Measurements from ENCODE around the gene AGBL1.

Gene AGBL1

DNA sequence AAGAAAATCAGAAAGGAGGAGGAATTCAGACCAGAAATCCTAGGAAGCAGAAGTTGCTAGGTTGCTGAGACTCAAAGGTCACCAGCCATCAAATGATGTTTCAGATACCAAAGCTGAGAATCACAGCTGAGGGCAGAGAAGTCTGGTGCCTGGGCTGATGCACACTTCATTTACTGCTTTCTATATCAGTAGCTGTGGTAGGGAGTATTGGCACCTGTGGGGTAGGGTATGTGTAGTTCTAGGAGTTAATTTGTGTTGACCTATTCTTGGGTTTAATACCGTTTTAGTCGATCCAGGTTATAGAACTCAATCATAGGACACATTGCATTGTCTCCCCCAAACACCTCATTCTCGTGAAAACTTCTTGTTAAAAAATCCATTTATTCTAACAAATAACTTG, 529.6 kb downstream of the AGBL1 start:
- H3K4me3 ChIP-seq (ENCODE audit: low read depth, low read length): no peak overlapping the region
- TF ChIP-seq, protein P1, sequence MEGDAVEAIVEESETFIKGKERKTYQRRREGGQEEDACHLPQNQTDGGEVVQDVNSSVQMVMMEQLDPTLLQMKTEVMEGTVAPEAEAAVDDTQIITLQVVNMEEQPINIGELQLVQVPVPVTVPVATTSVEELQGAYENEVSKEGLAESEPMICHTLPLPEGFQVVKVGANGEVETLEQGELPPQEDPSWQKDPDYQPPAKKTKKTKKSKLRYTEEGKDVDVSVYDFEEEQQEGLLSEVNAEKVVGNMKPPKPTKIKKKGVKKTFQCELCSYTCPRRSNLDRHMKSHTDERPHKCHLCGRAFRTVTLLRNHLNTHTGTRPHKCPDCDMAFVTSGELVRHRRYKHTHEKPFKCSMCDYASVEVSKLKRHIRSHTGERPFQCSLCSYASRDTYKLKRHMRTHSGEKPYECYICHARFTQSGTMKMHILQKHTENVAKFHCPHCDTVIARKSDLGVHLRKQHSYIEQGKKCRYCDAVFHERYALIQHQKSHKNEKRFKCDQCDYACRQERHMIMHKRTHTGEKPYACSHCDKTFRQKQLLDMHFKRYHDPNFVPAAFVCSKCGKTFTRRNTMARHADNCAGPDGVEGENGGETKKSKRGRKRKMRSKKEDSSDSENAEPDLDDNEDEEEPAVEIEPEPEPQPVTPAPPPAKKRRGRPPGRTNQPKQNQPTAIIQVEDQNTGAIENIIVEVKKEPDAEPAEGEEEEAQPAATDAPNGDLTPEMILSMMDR (IDR thresholded peaks at IDR 0.05; ENCODE audit: insufficient read depth, low read length, missing control alignments): no peak
- ChIA-PET POLR2A (no interaction called here), CTCF (no interaction called here)
- DNase-seq (ENCODE audit: low read depth, low spot score): no peak

DNA sequence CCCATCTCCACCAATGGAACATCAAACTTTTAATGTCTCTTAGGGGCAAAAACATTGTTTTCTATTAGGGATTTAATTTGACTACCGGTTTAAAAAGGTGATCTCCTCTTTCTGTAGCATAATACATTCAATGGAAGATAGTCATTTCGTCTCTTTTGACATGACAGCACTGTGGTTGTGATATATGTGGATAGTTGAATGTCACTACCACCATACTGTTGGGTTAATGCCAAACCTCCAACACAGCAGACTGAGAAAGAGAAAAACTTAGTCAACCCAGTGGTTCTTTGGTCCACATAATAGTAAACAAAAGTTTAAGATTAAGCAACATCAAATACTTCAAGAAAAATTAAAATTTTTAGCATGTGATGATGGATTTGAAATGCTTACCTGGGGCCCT, 530.4 kb downstream of the AGBL1 start:
- H3K4me3 ChIP-seq (ENCODE audit: low read depth, low read length): no peak overlapping the region
- TF ChIP-seq, protein P1 (IDR thresholded peaks at IDR 0.05; ENCODE audit: insufficient read depth, low read length, missing control alignments): no peak
- no peak for DNase-seq (ENCODE audit: low read depth, low spot score)
- POLR2A ChIA-PET: no interaction called here
- CTCF ChIA-PET: no interaction called here

DNA sequence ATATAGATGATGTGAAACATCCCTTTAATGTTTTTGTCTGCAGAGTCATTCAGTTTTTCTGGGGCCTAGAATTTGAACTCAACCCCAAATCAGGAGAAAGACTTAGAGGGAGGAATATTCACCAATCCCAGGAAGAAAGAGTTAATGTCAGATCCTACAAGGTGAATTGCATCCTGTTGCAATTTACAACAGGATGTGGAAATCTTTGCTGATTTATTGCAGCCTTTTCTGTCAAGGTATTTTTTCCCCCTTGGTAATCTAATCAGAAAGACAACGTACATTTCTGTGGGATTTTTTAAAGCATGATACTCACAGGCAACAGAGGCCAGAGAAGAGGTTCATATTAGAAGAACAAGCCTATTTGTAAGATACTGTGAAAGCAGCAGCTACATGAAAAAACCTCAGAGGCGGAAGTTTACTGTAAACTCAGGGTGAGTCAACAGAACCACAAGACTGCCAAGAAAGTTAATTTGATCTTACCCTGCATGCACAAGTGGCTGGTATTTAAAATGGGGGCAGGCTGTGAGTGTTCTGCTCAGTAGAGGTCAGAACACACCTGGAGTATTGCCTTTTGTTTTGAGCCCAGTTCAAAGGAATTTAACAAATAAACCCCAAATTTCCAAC, 531.9 kb downstream of the AGBL1 start:
- no peak overlapping the region for H3K4me3 ChIP-seq (ENCODE audit: low read depth, low read length)
- ChIA-PET CTCF (no interaction called here), POLR2A (no interaction called here)
- DNase-seq (ENCODE audit: low read depth, low spot score): no peak
- TF ChIP-seq, protein P1 (IDR thresholded peaks at IDR 0.05; ENCODE audit: insufficient read depth, low read length, missing control alignments): no peak

DNA sequence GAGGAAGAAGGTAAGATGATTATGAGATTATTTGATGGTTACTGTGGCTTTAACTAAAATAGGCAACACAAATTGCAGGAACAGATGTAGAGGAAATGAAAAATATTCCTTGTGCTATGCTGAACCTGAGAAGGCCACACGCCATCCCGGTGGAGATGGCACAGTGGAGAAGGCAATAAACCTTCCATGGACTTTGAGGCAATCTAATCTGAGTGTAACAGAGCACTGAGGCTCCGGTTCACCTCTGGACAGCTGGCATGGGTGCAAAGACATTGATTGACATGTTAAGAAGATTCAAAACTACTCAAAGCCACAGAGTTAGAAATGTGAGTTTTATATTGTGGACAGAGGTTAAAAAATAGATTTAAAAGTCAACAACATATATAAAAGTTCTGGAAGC, 535.7 kb downstream of the AGBL1 start:
- no peak overlapping the region for H3K4me3 ChIP-seq (ENCODE audit: low read depth, low read length)
- CTCF ChIA-PET: no interaction called here
- no peak for DNase-seq (ENCODE audit: low read depth, low spot score)
- POLR2A ChIA-PET: no interaction called here
- TF ChIP-seq, protein P1 (IDR thresholded peaks at IDR 0.05; ENCODE audit: insufficient read depth, low read length, missing control alignments): no peak

DNA sequence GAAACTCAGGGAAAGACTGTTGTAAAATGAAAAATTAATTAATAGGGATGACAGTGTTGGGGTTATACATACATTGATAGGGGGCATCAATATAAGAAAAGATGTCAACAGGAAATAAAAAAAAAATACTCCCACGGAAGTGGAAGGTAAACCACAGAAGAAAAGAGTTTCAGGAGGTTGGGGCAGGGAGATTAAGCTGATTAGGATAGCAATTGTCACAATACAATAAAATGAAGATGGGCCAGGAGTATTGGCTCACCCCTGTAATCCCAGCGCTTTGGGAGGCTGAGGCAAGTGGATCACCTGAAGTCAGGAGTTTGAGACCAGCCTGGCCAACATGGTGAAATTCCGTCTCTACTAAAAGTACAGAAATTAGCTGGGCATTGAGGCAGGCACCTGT, 536.1 kb downstream of the AGBL1 start:
- POLR2A ChIA-PET: no interaction called here
- CTCF ChIA-PET: no interaction called here
- TF ChIP-seq, protein P1 (IDR thresholded peaks at IDR 0.05; ENCODE audit: insufficient read depth, low read length, missing control alignments): no peak
- DNase-seq (ENCODE audit: low read depth, low spot score): no peak
- H3K4me3 ChIP-seq (ENCODE audit: low read depth, low read length): no peak overlapping the region

DNA sequence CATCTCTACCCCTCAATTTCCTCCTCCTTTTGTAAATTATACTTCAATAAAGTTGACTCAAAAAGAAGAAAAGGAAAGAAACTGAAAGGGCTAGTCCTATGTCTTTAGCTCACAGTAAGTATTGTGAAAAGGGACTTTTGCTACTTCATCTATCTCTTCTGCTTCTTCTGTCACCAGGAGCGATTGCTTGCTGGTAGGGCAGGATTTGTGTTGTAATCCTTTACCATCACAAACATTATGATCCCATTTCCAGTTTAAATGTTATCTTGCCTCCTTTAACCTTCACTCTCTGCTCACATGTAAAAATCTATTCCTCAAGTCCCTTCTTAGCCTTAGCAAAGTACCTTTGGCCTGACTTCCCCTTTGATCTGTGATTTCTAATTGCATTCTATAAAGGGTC, 537.1 kb downstream of the AGBL1 start:
- H3K4me3 ChIP-seq (ENCODE audit: low read depth, low read length): no peak overlapping the region
- TF ChIP-seq, protein P1 (IDR thresholded peaks at IDR 0.05; ENCODE audit: insufficient read depth, low read length, missing control alignments): no peak
- ChIA-PET POLR2A (no interaction called here), CTCF (no interaction called here)
- DNase-seq (ENCODE audit: low read depth, low spot score): no peak
